ENCODE measurements around the gene ZNF559. TPM values are rescaled to one million over a fixed set of nuclear protein-coding genes. Genes with fewer than 3 reads are reported as not detected.

The ZNF559 gene
- 4.4 and 5.9 TPM in 2 replicates for total RNA-seq

GRCh38 chr19:9323919-9324583, at the start of gene ZNF559:
ZNF559 (plus strand) TSS chr19:9324179; CDS start chr19:9338550, 14,371 bp downstream.

DNA sequence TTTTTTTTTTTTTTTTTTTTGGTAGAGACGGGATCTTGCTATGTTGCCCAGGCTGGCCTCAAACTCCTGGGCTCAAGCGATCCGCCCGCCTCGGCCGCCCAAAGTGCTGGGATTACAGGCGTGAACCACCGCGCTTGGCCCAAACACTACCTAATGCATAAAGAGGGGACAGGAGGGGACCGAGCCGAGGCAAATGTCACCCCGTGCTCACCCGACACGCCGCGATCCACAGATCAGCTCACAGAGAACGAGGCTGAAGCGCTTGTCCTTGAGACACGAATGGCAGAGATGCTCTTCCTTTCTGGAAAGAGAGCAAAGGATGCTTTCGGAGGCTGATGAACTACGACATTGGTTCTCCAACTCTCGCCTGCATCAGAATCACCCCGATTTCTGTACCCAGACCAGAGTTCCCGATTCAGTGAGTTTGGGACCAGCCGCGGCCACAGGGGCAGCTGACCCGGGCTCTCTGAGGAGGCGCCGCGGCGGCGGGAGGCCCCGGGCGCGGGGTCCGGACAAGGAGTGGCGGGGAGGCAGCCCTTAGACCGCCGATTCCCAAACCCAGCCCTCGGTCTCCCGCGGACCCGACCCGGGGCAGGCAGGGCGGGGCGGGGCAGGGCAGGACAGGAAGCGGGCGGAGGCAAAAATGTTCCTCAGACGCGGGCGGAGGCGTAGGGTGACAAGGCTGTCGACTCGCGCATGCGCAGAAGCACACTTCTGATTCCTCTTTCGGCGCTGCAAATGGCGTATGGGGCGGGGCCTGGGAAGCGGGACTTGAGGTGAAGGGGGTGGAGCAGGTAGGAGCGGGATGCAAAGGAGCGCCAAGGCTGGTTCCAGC, 14.6 kb upstream of the ZNF559 start, which contains the start of gene ZNF699:
Gene ZNF699, minus strand, starts transcription at position 700 of the 835 bp plus-strand sequence. CDS start 4,719 bp downstream, outside the sequence.

DNA sequence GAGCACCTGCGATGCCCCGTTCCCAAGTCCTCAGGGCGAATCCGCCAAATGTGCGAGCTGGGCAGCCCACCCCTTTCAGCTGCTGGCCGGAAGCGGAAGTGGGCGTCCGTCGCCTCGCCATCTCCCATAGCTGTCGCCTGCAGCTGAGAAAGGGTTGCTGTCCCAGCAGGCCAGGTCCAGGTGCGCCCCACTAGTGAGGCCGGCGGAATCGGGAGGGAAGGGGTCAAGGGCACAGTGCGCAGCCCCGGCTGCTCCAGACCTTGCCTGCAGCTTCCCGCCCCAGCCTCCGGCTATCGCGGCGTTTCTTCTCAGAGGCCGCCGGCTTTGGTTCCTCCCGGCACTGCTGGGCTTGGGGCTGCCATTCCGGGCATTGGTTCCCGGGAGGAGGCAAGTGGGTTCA, 38.9 kb downstream of the ZNF559 start, which contains the start of gene ZNF177:
Gene ZNF177, plus strand, starts transcription at position 109 of the 400 bp plus-strand sequence. CDS start 15,299 bp downstream, outside the sequence.

Other genes starting within 250 kb of the ZNF559 start
- gene OR1M1, start 237.1 kb upstream of the ZNF559 start, total RNA-seq = not detected in 2 replicates
- not detected in 2 replicates for gene OR7G2, start 216.7 kb upstream of the ZNF559 start, total RNA-seq
- gene OR7G1, start 208.4 kb upstream of the ZNF559 start, total RNA-seq = not detected in 2 replicates
- not detected in 2 replicates for gene OR7G3, start 197.2 kb upstream of the ZNF559 start, total RNA-seq
- gene ZNF317, start 183.8 kb upstream of the ZNF559 start, total RNA-seq = 8.0 and 13.4 TPM in 2 replicates
- not detected in 2 replicates for gene OR7D2, start 145.2 kb upstream of the ZNF559 start, total RNA-seq
- gene OR7D4, start 104.6 kb upstream of the ZNF559 start, total RNA-seq = not detected in 2 replicates
- gene OR7E24, start 73.2 kb upstream of the ZNF559 start, total RNA-seq = not detected in 2 replicates
- 6.6 and 8.6 TPM in 2 replicates for gene ZNF699, start 14.3 kb upstream of the ZNF559 start, total RNA-seq
- 0.89 and 5.4 TPM in 2 replicates for gene ZNF177, start 38.8 kb downstream of the ZNF559 start, total RNA-seq
- 6.8 and 14.8 TPM in 2 replicates for gene ZNF266, start 111.4 kb downstream of the ZNF559 start, total RNA-seq
- gene ZNF560, start 174.4 kb downstream of the ZNF559 start, total RNA-seq = 0.67 and 1.0 TPM in 2 replicates
- 6.4 and 8.6 TPM in 2 replicates for gene ZNF426, start 214.5 kb downstream of the ZNF559 start, total RNA-seq

Measured in bronchus fibroblast of lung (primary cell).